Breast epithelium (tissue), 3 donors: ENCODE measurements around the gene PPDPF.

Experiments
- POLR2A ChIP-seq: fragments of 450-650 bp; IDR thresholded peaks from one replicate; pipeline ENCODE4 v1.6.1; 2016; ENCODE audit warnings: antibody characterized with exemption, mild to moderate bottlenecking, moderate library complexity
- TF ChIP-seq, protein P1 (sequence below), 3 donors: fragments of 450-650 bp; IDR thresholded peaks; one replicate each; pipeline ENCODE4 v1.5.1; 2016 to 2017; ENCODE audit warnings: antibody characterized with exemption in 3 of 3, mild to moderate bottlenecking in 3 of 3, moderate library complexity in 3 of 3

DNA sequence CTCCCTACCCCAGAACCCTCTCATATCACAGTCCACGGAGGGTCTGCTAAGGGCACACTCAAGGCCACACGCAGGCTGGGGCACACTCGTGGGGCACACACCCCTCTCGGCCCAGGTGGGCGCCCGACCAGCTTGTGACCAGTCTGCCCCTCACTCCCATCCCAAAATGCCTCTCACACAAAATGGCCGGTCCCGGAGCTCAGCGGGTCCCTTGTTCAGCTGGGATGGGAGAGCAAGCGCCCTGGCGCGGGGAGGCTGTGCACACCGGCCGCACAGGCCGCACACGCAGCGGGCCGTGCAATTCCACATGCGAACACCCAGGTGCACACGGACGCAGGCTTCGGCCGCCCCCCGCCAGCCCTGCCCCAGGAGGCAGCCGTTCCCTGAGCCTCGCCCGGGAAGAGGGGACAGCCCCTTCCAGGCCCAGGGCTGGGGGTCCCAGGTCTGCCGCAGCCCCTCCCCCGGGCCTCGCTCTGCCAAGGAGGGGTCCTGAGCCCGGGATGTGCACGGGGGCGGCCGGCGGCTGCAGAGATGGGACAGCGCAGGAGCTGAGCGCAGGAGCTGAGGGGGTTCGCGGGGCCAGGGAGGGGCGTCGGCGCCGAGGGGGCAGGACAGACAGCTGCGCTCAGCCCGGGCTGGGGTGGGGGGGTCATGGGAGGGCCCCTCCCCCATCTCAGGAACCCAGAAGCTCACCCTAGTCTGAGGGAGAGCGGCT, 49.4 kb upstream of the PPDPF start:
- no peak for TF ChIP-seq POLR2A
- TF ChIP-seq, protein P1, sequence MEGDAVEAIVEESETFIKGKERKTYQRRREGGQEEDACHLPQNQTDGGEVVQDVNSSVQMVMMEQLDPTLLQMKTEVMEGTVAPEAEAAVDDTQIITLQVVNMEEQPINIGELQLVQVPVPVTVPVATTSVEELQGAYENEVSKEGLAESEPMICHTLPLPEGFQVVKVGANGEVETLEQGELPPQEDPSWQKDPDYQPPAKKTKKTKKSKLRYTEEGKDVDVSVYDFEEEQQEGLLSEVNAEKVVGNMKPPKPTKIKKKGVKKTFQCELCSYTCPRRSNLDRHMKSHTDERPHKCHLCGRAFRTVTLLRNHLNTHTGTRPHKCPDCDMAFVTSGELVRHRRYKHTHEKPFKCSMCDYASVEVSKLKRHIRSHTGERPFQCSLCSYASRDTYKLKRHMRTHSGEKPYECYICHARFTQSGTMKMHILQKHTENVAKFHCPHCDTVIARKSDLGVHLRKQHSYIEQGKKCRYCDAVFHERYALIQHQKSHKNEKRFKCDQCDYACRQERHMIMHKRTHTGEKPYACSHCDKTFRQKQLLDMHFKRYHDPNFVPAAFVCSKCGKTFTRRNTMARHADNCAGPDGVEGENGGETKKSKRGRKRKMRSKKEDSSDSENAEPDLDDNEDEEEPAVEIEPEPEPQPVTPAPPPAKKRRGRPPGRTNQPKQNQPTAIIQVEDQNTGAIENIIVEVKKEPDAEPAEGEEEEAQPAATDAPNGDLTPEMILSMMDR (IDR thresholded peaks at IDR 0.05), result no peak
